ENCODE measurements around the gene ITGA1. TPM values are rescaled to one million over a fixed set of nuclear protein-coding genes. Genes with fewer than 3 reads are reported as not detected.
A peak's percentile ranks its signal among the peaks of the same experiment; 100 is the strongest.

ITGA1 gene
- total and polyA plus RNA-seq, 5 donors from 2014 or later: 0.37 TPM; not detected in 4

DNA sequence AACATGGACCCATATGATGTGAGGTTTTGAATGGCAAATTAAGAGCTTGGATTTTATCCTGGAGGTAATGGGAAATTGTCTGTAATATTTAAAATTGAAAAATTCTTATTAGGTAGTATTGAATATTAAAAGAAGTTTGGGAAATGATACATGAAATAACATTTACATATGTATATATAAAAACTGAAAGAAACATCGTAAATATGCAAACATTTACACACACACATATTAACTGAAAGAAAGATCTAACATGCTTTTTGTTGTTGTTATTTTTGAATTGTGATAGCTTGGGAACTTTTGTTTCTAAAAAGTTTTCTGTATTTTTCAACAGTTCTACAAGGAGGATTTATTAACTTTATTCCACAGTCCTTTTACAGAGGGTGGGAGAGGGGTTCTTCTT, 118.6 kb downstream of the ITGA1 start:
- Histone ChIP-seq H3K36me3 (ENCODE audit: control insufficient read depth, insufficient read depth, low read length) (no peaks in the 10 kb centered on the region), H3K4me3 (ENCODE audit: low read depth, low read length) (no peak overlapping the region), H3K4me1 (ENCODE audit: control insufficient read depth, insufficient read depth, low read length, poor library complexity, severe bottlenecking) (no peaks in the 10 kb centered on the region), H3K27me3 (ENCODE audit: control insufficient read depth, insufficient read depth, low read length) (no peaks in the 10 kb centered on the region), H3K9me3 (ENCODE audit: control insufficient read depth in 2 of 2, low read length in 2 of 2) (no peaks in the 10 kb centered on the region), H3K27ac (ENCODE audit: insufficient read depth, low read length, poor library complexity, severe bottlenecking) (no peak overlapping the region)
- DNase-seq: no peak
- H3K4me3 Mint-ChIP-seq: no peak overlapping the region
- H3K36me3 Mint-ChIP-seq: no peaks in the 10 kb centered on the region
- no peak for ATAC-seq (ENCODE audit: low read depth in 2 of 2)
- H3K27me3 Mint-ChIP-seq: peaks cover 13% of the 10 kb centered on the region
- H3K9me3 Mint-ChIP-seq: peaks cover 0 to 4% (median 2%) of the 10 kb centered on the region in 7 donors
- H3K4me1 Mint-ChIP-seq: no peaks in the 10 kb centered on the region
- H3K27ac Mint-ChIP-seq: no peak overlapping the region

DNA sequence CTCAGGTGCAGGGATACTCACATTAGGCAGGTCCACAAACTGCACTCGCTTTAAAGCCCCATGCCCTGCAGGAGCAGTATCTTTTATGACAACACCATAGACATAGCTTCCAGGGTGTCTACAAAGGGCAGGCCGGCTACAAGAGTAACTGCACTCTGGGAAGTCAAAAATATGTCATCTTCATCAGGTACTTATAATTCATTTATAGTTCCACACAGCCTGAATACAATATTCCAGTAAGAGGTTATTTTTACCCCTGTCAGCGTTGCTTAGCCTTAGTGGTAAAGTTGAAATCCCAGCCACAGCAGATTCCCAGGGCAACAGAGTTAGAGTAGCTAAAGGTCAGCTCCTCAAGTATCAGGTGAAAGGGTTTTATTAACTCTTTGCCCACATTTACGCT, 119.1 kb downstream of the ITGA1 start:
- Histone ChIP-seq H3K27me3 (ENCODE audit: control insufficient read depth, insufficient read depth, low read length) (no peaks in the 10 kb centered on the region), H3K4me3 (ENCODE audit: low read depth, low read length) (no peak overlapping the region), H3K4me1 (ENCODE audit: control insufficient read depth, insufficient read depth, low read length, poor library complexity, severe bottlenecking) (no peaks in the 10 kb centered on the region), H3K36me3 (ENCODE audit: control insufficient read depth, insufficient read depth, low read length) (no peaks in the 10 kb centered on the region), H3K9me3 (ENCODE audit: control insufficient read depth in 2 of 2, low read length in 2 of 2) (no peaks in the 10 kb centered on the region), H3K27ac (ENCODE audit: insufficient read depth, low read length, poor library complexity, severe bottlenecking) (no peak overlapping the region)
- no peak for DNase-seq
- H3K27me3 Mint-ChIP-seq: peaks cover 13% of the 10 kb centered on the region
- no peak for ATAC-seq (ENCODE audit: low read depth in 2 of 2)
- H3K4me3 Mint-ChIP-seq: no peak overlapping the region
- H3K4me1 Mint-ChIP-seq: no peaks in the 10 kb centered on the region
- H3K9me3 Mint-ChIP-seq: peaks cover 0 to 2% (median under 1%) of the 10 kb centered on the region in 7 donors
- no peak overlapping the region for H3K27ac Mint-ChIP-seq
- H3K36me3 Mint-ChIP-seq: no peaks in the 10 kb centered on the region

DNA sequence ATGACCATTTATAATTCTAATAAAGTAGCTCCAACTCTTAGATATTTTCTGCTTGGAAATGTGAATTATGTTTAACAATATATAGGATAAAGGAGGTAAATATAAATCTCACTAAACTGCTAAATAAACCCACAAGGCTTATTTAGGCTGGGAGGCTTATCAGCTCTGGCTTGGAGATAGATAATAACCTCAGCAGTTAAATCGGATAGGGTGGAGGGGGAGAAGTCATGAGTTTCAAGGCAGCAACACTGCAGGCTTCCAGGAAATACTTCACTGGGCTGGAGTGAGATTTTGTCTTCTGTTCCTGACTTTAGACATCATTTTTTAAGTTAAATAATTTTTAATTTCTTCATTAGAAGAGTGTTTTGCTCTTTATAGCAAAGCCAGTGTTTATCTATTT, 121.5 kb downstream of the ITGA1 start:
- H3K27me3 Mint-ChIP-seq: peaks cover 8% of the 10 kb centered on the region
- Histone ChIP-seq H3K27me3 (ENCODE audit: control insufficient read depth, insufficient read depth, low read length) (no peaks in the 10 kb centered on the region), H3K36me3 (ENCODE audit: control insufficient read depth, insufficient read depth, low read length) (no peaks in the 10 kb centered on the region), H3K4me1 (ENCODE audit: control insufficient read depth, insufficient read depth, low read length, poor library complexity, severe bottlenecking) (no peaks in the 10 kb centered on the region), H3K4me3 (ENCODE audit: low read depth, low read length) (no peak overlapping the region), H3K9me3 (ENCODE audit: control insufficient read depth in 2 of 2, low read length in 2 of 2) (no peaks in the 10 kb centered on the region), H3K27ac (ENCODE audit: insufficient read depth, low read length, poor library complexity, severe bottlenecking) (no peak overlapping the region)
- no peak overlapping the region for H3K4me3 Mint-ChIP-seq
- no peaks in the 10 kb centered on the region for H3K36me3 Mint-ChIP-seq
- no peak overlapping the region for H3K27ac Mint-ChIP-seq
- H3K4me1 Mint-ChIP-seq: no peaks in the 10 kb centered on the region
- H3K9me3 Mint-ChIP-seq: no peaks in the 10 kb centered on the region
- no peak for ATAC-seq (ENCODE audit: low read depth in 2 of 2)
- DNase-seq: no peak

DNA sequence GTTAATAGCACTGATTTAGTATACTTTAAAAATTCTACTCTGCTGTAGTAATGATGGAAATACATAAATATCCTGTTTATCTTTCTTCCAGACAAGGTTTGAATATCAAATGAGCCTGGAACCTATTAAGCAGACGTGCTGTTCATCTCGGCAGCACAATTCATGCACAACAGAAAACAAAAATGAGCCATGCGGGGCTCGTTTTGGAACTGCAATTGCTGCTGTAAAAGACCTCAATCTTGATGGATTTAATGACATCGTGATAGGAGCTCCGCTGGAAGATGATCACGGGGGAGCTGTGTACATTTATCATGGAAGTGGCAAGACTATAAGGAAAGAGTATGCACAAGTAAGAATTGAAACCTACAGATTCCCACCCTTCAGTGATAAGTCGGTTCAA, 122.4 kb downstream of the ITGA1 start:
- H3K27me3 Mint-ChIP-seq: peaks cover 8% of the 10 kb centered on the region
- H3K27ac Mint-ChIP-seq: no peak overlapping the region
- H3K4me1 Mint-ChIP-seq: peaks cover 0 to under 1% (median 0%) of the 10 kb centered on the region in 4 donors
- H3K4me3 Mint-ChIP-seq: no peak overlapping the region
- DNase-seq (no peak), ATAC-seq (ENCODE audit: low read depth in 2 of 2) (no peak)
- H3K4me1 ChIP-seq (ENCODE audit: control insufficient read depth, insufficient read depth, low read length, poor library complexity, severe bottlenecking): no peaks in the 10 kb centered on the region
- H3K36me3 ChIP-seq (ENCODE audit: control insufficient read depth, insufficient read depth, low read length): no peaks in the 10 kb centered on the region
- H3K27me3 ChIP-seq (ENCODE audit: control insufficient read depth, insufficient read depth, low read length): no peaks in the 10 kb centered on the region
- no peak overlapping the region for H3K4me3 ChIP-seq (ENCODE audit: low read depth, low read length)
- H3K9me3 Mint-ChIP-seq: no peaks in the 10 kb centered on the region
- no peaks in the 10 kb centered on the region for H3K36me3 Mint-ChIP-seq
- no peak overlapping the region for H3K27ac ChIP-seq (ENCODE audit: insufficient read depth, low read length, poor library complexity, severe bottlenecking)
- H3K9me3 ChIP-seq (ENCODE audit: control insufficient read depth in 2 of 2, low read length in 2 of 2): no peaks in the 10 kb centered on the region

DNA sequence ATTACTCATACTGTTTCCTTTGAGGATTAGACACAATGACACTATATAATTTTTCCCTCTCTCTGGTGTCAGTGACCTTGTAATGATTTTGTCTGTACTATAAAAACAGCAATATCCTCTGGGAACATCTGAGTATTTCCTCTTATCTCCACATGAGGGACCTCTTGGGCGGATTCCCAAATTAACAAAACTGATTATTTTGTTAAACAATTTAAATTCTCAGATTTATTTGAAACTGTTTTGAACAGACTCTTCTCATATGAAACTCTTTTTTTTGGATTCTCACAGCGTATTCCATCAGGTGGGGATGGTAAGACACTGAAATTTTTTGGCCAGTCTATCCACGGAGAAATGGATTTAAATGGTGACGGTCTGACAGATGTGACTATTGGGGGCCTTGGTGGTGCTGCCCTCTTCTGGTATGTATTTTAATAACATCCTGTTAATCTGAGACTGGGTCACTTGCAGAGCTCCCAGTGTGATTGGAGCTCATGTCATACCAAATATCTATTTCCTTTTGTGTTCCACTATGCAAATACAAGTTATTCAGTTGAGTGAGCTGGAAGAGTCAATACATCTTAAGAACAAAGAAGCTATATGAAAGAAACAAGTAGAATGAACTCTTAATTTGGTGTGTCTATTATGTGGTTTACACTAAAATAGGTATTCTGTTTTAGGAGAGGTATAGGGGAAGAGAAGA, 127.6 kb downstream of the ITGA1 start:
- DNase-seq (peak; percentile 1 to 67 (median 54)), ATAC-seq (ENCODE audit: low read depth in 2 of 2) (peak; percentile 63 to 78)
- Mint-ChIP-seq H3K27me3 (peaks cover 11% of the 10 kb centered on the region), H3K36me3 (no peaks in the 10 kb centered on the region), H3K9me3 (peaks cover 0 to 1% (median 0%) of the 10 kb centered on the region in 7 donors), H3K27ac (no peak overlapping the region), H3K4me3 (no peak overlapping the region), H3K4me1 (peaks cover 0 to 5% (median 1%) of the 10 kb centered on the region in 4 donors)
- Histone ChIP-seq H3K4me3 (ENCODE audit: low read depth, low read length) (peak overlapping the region; percentile 8), H3K27me3 (ENCODE audit: control insufficient read depth, insufficient read depth, low read length) (peaks cover 3% of the 10 kb centered on the region), H3K9me3 (ENCODE audit: control insufficient read depth in 2 of 2, low read length in 2 of 2) (no peaks in the 10 kb centered on the region), H3K4me1 (ENCODE audit: control insufficient read depth, insufficient read depth, low read length, poor library complexity, severe bottlenecking) (no peaks in the 10 kb centered on the region), H3K36me3 (ENCODE audit: control insufficient read depth, insufficient read depth, low read length) (no peaks in the 10 kb centered on the region), H3K27ac (ENCODE audit: insufficient read depth, low read length, poor library complexity, severe bottlenecking) (no peak overlapping the region)

DNA sequence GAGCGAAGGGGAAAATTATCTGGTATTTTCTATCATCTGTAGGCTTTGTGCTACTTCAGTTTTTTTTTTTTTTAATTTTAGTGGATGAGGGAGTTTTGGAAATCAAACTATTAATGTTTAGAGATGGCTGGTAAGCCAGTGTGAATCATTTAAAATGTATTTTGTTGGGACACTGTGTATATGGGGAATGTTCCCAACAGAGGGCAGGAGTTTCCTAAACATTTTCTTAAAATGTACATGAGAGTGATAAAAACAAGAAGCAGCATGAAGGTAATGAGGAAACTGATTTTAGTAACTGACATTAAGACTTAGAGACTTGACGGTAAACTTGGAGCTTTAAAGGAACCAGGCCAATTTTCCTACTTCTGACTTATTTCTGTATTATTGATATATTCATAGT, 133.2 kb downstream of the ITGA1 start:
- H3K4me3 Mint-ChIP-seq: no peak overlapping the region
- H3K4me1 ChIP-seq (ENCODE audit: control insufficient read depth, insufficient read depth, low read length, poor library complexity, severe bottlenecking): no peaks in the 10 kb centered on the region
- peaks cover 5% of the 10 kb centered on the region for H3K27me3 ChIP-seq (ENCODE audit: control insufficient read depth, insufficient read depth, low read length)
- no peak overlapping the region for H3K4me3 ChIP-seq (ENCODE audit: low read depth, low read length)
- ATAC-seq (ENCODE audit: low read depth in 2 of 2) (no peak), DNase-seq (no peak)
- H3K27me3 Mint-ChIP-seq: peaks cover 19% of the 10 kb centered on the region
- H3K27ac Mint-ChIP-seq: no peak overlapping the region
- peaks cover 0 to 2% (median 0%) of the 10 kb centered on the region in 4 donors for H3K4me1 Mint-ChIP-seq
- H3K36me3 ChIP-seq (ENCODE audit: control insufficient read depth, insufficient read depth, low read length): no peaks in the 10 kb centered on the region
- peaks cover 0 to 1% (median 0%) of the 10 kb centered on the region in 7 donors for H3K9me3 Mint-ChIP-seq
- H3K36me3 Mint-ChIP-seq: no peaks in the 10 kb centered on the region
- H3K27ac ChIP-seq (ENCODE audit: insufficient read depth, low read length, poor library complexity, severe bottlenecking): no peak overlapping the region
- no peaks in the 10 kb centered on the region for H3K9me3 ChIP-seq (ENCODE audit: control insufficient read depth in 2 of 2, low read length in 2 of 2)

DNA sequence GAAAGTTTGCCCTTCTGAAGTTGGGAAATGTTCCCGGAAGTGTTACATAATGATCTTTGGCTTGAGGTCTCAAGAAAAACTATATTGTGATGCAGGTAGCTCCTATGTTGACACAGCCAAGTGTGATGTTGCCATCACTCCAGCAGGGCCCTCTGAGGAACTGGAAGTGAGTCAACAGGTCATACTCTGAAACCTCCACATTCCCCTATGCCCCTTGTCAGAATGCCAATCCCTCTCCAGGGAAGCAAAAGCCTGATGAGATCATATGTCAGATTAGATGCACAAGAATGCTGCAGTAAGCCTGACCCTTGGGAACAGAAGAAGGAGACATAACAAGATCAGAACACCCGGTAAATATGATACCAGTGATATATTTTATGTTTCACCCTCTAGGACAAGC, 134.7 kb downstream of the ITGA1 start:
- H3K4me1 Mint-ChIP-seq: peaks cover 0 to 2% (median 0%) of the 10 kb centered on the region in 4 donors
- H3K4me3 ChIP-seq (ENCODE audit: low read depth, low read length): no peak overlapping the region
- H3K27me3 Mint-ChIP-seq: peaks cover 19% of the 10 kb centered on the region
- H3K4me1 ChIP-seq (ENCODE audit: control insufficient read depth, insufficient read depth, low read length, poor library complexity, severe bottlenecking): no peaks in the 10 kb centered on the region
- H3K9me3 ChIP-seq (ENCODE audit: control insufficient read depth in 2 of 2, low read length in 2 of 2): no peaks in the 10 kb centered on the region
- no peak overlapping the region for H3K27ac ChIP-seq (ENCODE audit: insufficient read depth, low read length, poor library complexity, severe bottlenecking)
- no peaks in the 10 kb centered on the region for H3K36me3 Mint-ChIP-seq
- no peaks in the 10 kb centered on the region for H3K9me3 Mint-ChIP-seq
- H3K36me3 ChIP-seq (ENCODE audit: control insufficient read depth, insufficient read depth, low read length): no peaks in the 10 kb centered on the region
- DNase-seq (no peak), ATAC-seq (ENCODE audit: low read depth in 2 of 2) (no peak)
- no peak overlapping the region for H3K4me3 Mint-ChIP-seq
- peaks cover 2% of the 10 kb centered on the region for H3K27me3 ChIP-seq (ENCODE audit: control insufficient read depth, insufficient read depth, low read length)
- no peak overlapping the region for H3K27ac Mint-ChIP-seq

DNA sequence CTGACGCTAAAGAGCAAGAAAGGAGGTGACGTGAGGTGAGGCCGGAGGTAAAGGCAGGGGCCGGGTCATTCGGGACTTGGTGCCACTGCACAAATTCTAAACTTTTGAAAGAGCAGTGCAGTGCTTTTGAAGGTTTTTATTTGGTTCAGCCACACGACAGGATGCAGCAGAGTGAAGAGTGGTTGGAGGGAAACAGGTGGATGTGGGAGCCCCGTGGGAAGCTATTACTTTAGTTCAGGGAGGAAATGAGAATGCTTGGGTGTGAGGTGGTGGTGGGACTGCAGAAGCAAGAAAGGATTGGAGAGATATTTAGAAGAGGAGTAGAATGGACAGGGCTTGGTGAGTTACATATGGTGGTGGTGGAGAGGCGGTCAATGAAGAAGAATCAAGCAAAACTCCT, 136.7 kb downstream of the ITGA1 start:
- Mint-ChIP-seq H3K4me3 (no peak overlapping the region), H3K9me3 (no peaks in the 10 kb centered on the region), H3K36me3 (no peaks in the 10 kb centered on the region), H3K4me1 (peaks cover 0 to 2% (median 0%) of the 10 kb centered on the region in 4 donors), H3K27me3 (peaks cover 19% of the 10 kb centered on the region), H3K27ac (no peak overlapping the region)
- no peak overlapping the region for H3K27ac ChIP-seq (ENCODE audit: insufficient read depth, low read length, poor library complexity, severe bottlenecking)
- no peaks in the 10 kb centered on the region for H3K4me1 ChIP-seq (ENCODE audit: control insufficient read depth, insufficient read depth, low read length, poor library complexity, severe bottlenecking)
- H3K27me3 ChIP-seq (ENCODE audit: control insufficient read depth, insufficient read depth, low read length): peaks cover 2% of the 10 kb centered on the region
- no peak overlapping the region for H3K4me3 ChIP-seq (ENCODE audit: low read depth, low read length)
- no peaks in the 10 kb centered on the region for H3K9me3 ChIP-seq (ENCODE audit: control insufficient read depth in 2 of 2, low read length in 2 of 2)
- ATAC-seq (ENCODE audit: low read depth in 2 of 2) (no peak), DNase-seq (no peak)
- H3K36me3 ChIP-seq (ENCODE audit: control insufficient read depth, insufficient read depth, low read length): no peaks in the 10 kb centered on the region
